GM12878 (cell line): ENCODE measurements around the gene CEACAM21. TPM values are rescaled to one million over a fixed set of nuclear protein-coding genes. Genes with fewer than 3 reads are reported as not detected.

Experiments
- ATAC-seq: fragments of 200-7000 bp; cut with Tn5 transposase; 3 replicates; pipeline ENCODE4 v1.9.1; 2020; ENCODE audit warnings: mild to moderate bottlenecking, moderate library complexity
- BruUV-seq: library from RNA; stranded (reverse); fragments of 400-500 nt; replicated peaks from 2 replicates; lab custom pipeline; 2021; lab: Mats Ljungman, UMichigan
- CTCF ChIA-PET: fragments of 300-600 bp; sonication (Branson Sonifier 250); formaldehyde crosslinking; extraction: SDS; loops from one replicate; lab custom pipeline; 2021; ENCODE audit warnings: inconsistent platforms; lab: Yijun Ruan, JAX
- POLR2A ChIA-PET: fragments of 350-600 bp; formaldehyde crosslinking; extraction: SDS; loops from one replicate; lab custom pipeline; 2021; ENCODE audit warnings: inconsistent platforms; lab: Charles Lee
- RAD21 ChIA-PET: fragments of 300-600 bp; sonication (Branson Sonifier 250); formaldehyde crosslinking; loops from one replicate; lab custom pipeline; 2023; ENCODE audit warnings: antibody characterized with exemption; ENCODE audit not compliant: unreplicated experiment; lab: Charles Lee
- SMC1A ChIA-PET: fragments of 300-600 bp; sonication (Branson Sonifier 250); formaldehyde crosslinking; loops from one replicate; lab custom pipeline; 2023; ENCODE audit not compliant: unreplicated experiment, uncharacterized antibody; lab: Charles Lee
- DNase-seq: peaks from one replicate; pipeline ENCODE4 v3.0.0-alpha.2; 2011; ENCODE audit warnings: low read depth, low spot score
- FAIRE-seq: peaks from 3 replicates; lab custom pipeline; 2011; peaks lifted over from hg19 to GRCh38; lab: Jason Lieb, UNC
- H2AFZ ChIP-seq: 2 replicates; pipeline ENCODE4 v1.6.0; 2011; ENCODE audit warnings: low read depth, low read length, control low read depth; ENCODE audit not compliant: control insufficient read depth
- H3K27ac ChIP-seq: 2 replicates; pipeline ENCODE4 v1.5.1; 2011; ENCODE audit warnings: control low read depth; ENCODE audit not compliant: control insufficient read depth, insufficient read depth
- H3K27me3 ChIP-seq, 2 experiments: replicated peaks in 1 of 2; 2 replicates each; pipeline versions ENCODE4 v1.6.0 to v1.6.1; 2011; ENCODE audit warnings: low read length in 1 of 2; ENCODE audit not compliant: control insufficient read depth in 2 of 2, insufficient read depth in 2 of 2
- H3K36me3 ChIP-seq, 2 experiments: 2 replicates each; pipeline ENCODE4 v1.5.1; 2011; ENCODE audit warnings: low read length in 1 of 2; ENCODE audit not compliant: control insufficient read depth in 2 of 2, insufficient read depth in 2 of 2
- H3K4me1 ChIP-seq: 2 replicates; pipeline ENCODE4 v1.6.1; 2011; ENCODE audit warnings: mild to moderate bottlenecking, low read length, moderate library complexity, mixed read lengths; ENCODE audit not compliant: control insufficient read depth, insufficient read depth
- H3K4me2 ChIP-seq: 2 replicates; pipeline ENCODE4 v1.6.0; 2011; ENCODE audit warnings: control low read depth; ENCODE audit not compliant: control insufficient read depth, insufficient read depth
- H3K4me3 ChIP-seq: fragments of 200-600 bp; sonication (generic); 2 replicates; pipeline ENCODE4 v1.5.1; 2016
- H3K79me2 ChIP-seq: 2 replicates; pipeline ENCODE4 v1.6.0; 2011; ENCODE audit warnings: low read length; ENCODE audit not compliant: control insufficient read depth, insufficient read depth
- H3K9ac ChIP-seq: 2 replicates; pipeline ENCODE4 v1.8.0; 2011; ENCODE audit warnings: low read length, control low read depth, mixed read lengths; ENCODE audit not compliant: control insufficient read depth, insufficient read depth
- H3K9me3 ChIP-seq: replicated peaks from 3 replicates; pipeline ENCODE4 v1.5.1; 2011; ENCODE audit warnings: mild to moderate bottlenecking, low read length; ENCODE audit not compliant: control insufficient read depth, insufficient read depth
- H4K20me1 ChIP-seq: 2 replicates; pipeline ENCODE4 v1.6.0; 2011; ENCODE audit not compliant: control insufficient read depth, insufficient read depth
- BMI1 ChIP-seq: fragments of 450-650 bp; IDR thresholded peaks from 2 replicates; pipeline ENCODE4 v1.6.1; 2016; ENCODE audit warnings: mild to moderate bottlenecking, moderate library complexity, borderline replicate concordance
- LARP7 ChIP-seq: fragments of 450-650 bp; IDR thresholded peaks from 2 replicates; pipeline ENCODE4 v1.6.1; 2017; ENCODE audit warnings: mild to moderate bottlenecking
- PAX5 ChIP-seq: IDR thresholded peaks from 2 replicates; pipeline ENCODE4 v1.6.1; 2011; ENCODE audit warnings: low read depth, low read length, borderline replicate concordance
- RFX5 ChIP-seq: IDR thresholded peaks from 2 replicates; pipeline ENCODE4 v1.6.1; 2011; ENCODE audit warnings: low read depth, low read length, improper control_type of control experiment
- SIX5 ChIP-seq: IDR thresholded peaks from 2 replicates; pipeline ENCODE4 v1.6.1; 2011; ENCODE audit warnings: mild to moderate bottlenecking, low read depth, low read length, moderate library complexity; ENCODE audit not compliant: severe bottlenecking
- SMAD1 ChIP-seq: fragments of 450-650 bp; IDR thresholded peaks from 2 replicates; pipeline ENCODE4 v1.6.1; 2018; ENCODE audit warnings: mild to moderate bottlenecking, low read depth; ENCODE audit not compliant: partially characterized antibody
- ZBED1 ChIP-seq: IDR thresholded peaks from 2 replicates; pipeline ENCODE4 v1.6.1; 2016; ENCODE audit warnings: borderline replicate concordance
- WGBS: methylation state at CpG from one replicate; pipeline ENCODE4 v1.1.6; 2016; ENCODE audit warnings: low lambda C conversion rate; ENCODE audit not compliant: insufficient replicate concordance, insufficient coverage; ENCODE audit errors: missing lambda C conversion rate; 5-methylcytosine and 5-hydroxymethylcytosine counted together
- in situ Hi-C: fragments of 300-500 bp; cut with MboI; formaldehyde crosslinking; loops from 9 replicates; pipeline ENCODE4 v1.14.3; 2018; ENCODE audit warnings: mixed read lengths
- intact Hi-C: fragments of 100-400 bp; cut with micrococcal nuclease; formaldehyde crosslinking; loops from one replicate; pipeline ENCODE4 v1.14.2; 2022; ENCODE audit not compliant: unreplicated experiment
- polyA plus RNA-seq, 11 experiments: library from polyadenylated mRNA; depleted of rRNA in 4 of 11; unstranded in 6 of 11; stranded (reverse) in 5 of 11; fragments of >200 nt; fragmentation: Nextera tagmentation in 4 of 11; fragmentation: Illumina TruSeq in 1 of 11; extraction: Ambion mirVana in 4 of 11; extraction: Trizol in 1 of 11; gene quantifications; 1 replicate in 1 of 11; 2 replicates in 10 of 11; pipeline versions ENCODE4 v1.2.1 to v1.2.3, GENCODE V29; 2011 to 2016; ENCODE audit warnings: inconsistent platforms in 2 of 11, missing spikeins in 2 of 11, low read depth in 1 of 11
- total RNA-seq, 4 experiments: library from RNA; depleted of rRNA in 3 of 4; stranded (reverse); fragments of >200 nt in 3 of 4; fragmentation: Illumina TruSeq in 1 of 4; extraction: Trizol in 1 of 4; gene quantifications; 2 replicates each; pipeline versions ENCODE4 v1.2.1 to v1.2.3, GENCODE V29; 2013 to 2021
- TF ChIP-seq, protein P1 (sequence below): IDR thresholded peaks from 2 replicates; pipeline ENCODE4 v1.6.1; 2012; ENCODE audit warnings: low read depth, low read length, improper control_type of control experiment
- TF ChIP-seq, protein P2 (sequence below): fragments of 450-650 bp; IDR thresholded peaks from 2 replicates; pipeline ENCODE4 v1.6.1; 2017; ENCODE audit warnings: borderline replicate concordance
- TF ChIP-seq, protein P3 (sequence below): IDR thresholded peaks from 2 replicates; pipeline ENCODE4 v1.6.1; 2012; ENCODE audit warnings: mild to moderate bottlenecking, low read depth, low read length
- TF ChIP-seq, protein P4 (sequence below): IDR thresholded peaks from 2 replicates; pipeline ENCODE4 v1.6.1; 2012; ENCODE audit warnings: low read depth, low read length, improper control_type of control experiment
- TF ChIP-seq, protein P5 (sequence below): fragments of 150-350 bp; IDR thresholded peaks from 2 replicates; pipeline ENCODE4 v1.6.1; 2014; ENCODE audit warnings: mild to moderate bottlenecking, low read depth, low read length

The CEACAM21 gene
- total and polyA plus RNA-seq, 10 of the 15 experiments (the other 5 are each of a cell fraction or from before 2014, with no cell fraction given), result 0.87 to 13.6 (median 8.1) TPM

DNA sequence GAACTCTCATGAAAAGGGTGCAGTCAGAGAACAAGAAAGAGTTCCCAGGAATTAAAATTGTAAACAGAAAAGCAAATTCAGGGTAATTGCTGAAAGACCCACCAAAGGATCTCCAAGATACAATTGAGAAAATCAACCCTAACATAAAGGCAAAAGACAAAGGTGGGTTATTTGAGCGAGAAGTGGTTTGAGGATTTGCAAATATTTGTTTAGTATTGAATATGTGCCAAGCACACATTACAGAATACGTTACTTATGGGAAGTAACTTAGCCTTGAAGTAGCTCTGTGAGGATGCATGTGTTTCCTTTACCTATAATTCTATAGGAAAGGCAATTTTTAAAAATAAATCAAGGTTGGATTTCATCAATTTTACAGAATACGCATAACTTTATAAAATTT, 10.0 kb upstream of the CEACAM21 start (continued):
- TF ChIP-seq, protein P1, sequence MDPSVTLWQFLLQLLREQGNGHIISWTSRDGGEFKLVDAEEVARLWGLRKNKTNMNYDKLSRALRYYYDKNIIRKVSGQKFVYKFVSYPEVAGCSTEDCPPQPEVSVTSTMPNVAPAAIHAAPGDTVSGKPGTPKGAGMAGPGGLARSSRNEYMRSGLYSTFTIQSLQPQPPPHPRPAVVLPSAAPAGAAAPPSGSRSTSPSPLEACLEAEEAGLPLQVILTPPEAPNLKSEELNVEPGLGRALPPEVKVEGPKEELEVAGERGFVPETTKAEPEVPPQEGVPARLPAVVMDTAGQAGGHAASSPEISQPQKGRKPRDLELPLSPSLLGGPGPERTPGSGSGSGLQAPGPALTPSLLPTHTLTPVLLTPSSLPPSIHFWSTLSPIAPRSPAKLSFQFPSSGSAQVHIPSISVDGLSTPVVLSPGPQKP, result no peak
- no peak for TF ChIP-seq RFX5
- no peak for TF ChIP-seq BMI1
- TF ChIP-seq, protein P2, sequence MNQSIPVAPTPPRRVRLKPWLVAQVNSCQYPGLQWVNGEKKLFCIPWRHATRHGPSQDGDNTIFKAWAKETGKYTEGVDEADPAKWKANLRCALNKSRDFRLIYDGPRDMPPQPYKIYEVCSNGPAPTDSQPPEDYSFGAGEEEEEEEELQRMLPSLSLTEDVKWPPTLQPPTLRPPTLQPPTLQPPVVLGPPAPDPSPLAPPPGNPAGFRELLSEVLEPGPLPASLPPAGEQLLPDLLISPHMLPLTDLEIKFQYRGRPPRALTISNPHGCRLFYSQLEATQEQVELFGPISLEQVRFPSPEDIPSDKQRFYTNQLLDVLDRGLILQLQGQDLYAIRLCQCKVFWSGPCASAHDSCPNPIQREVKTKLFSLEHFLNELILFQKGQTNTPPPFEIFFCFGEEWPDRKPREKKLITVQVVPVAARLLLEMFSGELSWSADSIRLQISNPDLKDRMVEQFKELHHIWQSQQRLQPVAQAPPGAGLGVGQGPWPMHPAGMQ, result no peak

DNA sequence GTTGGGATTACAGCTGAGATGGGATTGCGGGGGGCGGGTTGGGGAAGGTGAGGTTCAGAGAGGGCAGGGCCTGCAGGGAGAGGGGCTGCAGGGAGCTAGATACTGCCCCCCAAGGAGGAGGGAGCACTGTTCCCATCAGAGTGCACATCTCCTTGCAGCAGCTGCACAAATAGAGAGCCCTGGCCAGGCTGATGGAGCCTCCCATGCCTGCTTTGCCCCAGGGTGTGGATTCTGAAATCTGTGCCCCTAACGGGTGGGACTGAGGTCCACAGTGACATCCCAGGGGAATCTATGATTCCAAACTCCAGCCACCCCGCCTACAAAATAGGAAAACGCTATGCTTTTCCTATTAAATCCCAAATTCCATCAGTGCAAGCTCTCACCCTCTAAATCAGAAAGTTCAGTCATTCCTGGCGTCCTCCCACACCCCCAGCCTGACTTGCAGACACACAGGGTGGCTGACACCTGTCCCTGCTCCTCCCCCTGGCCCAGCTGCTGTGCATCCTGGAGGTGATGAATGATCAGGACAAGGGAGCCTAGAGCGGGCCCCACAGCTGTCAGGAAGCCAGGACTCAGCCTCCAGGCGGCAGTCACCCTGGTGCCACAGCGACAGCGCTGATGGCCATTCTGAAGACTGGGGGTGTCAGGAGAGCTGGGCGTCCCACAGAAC, 6.3 kb upstream of the CEACAM21 start:
- ChIA-PET RAD21 (interaction anchor here (1.0 to 5.1 kb wide), 6 partner anchors 15 to 130 kb away, joined by 3 to 41 read pairs (median 5); partner anchors contain the start of gene DMAC2), CTCF (interaction anchor here (1.0 to 22.5 kb wide), 16 partner anchors 10 to 138 kb away, joined by 3 to 549 read pairs (median 10); partner anchors contain the start of gene DMAC2), POLR2A (interaction anchor here (0.6 kb wide), 1 partner anchor 23 kb away, joined by 4 read pairs; no protein-coding TSS in a partner anchor), SMC1A (interaction anchor here (1.0 to 15.3 kb wide), 6 partner anchors 11 to 121 kb away, joined by 3 to 305 read pairs (median 8); no protein-coding TSS in a partner anchor)
- Histone ChIP-seq H4K20me1 (no peaks in the 10 kb centered on the region; the same call in 1 of the 2 replicates), H3K79me2 (no peaks in the 10 kb centered on the region), H3K4me3 (no peak overlapping the region), H2AFZ (no peak overlapping the region), H3K4me2 (no peak overlapping the region), H3K27me3 (no peaks in the 10 kb centered on the region), H3K4me1 (no peaks in the 10 kb centered on the region), H3K9ac (no peak overlapping the region), H3K27ac (no peak overlapping the region), H3K9me3 (no peaks in the 10 kb centered on the region), H3K36me3 (no peaks in the 10 kb centered on the region)
- WGBS, result 55% methylated on average over 11 of the region's 11 CpGs
- DNase-seq (no peak), FAIRE-seq (no peak), ATAC-seq (no peak)
- TF ChIP-seq SIX5, result no peak
- TF ChIP-seq, protein P3, sequence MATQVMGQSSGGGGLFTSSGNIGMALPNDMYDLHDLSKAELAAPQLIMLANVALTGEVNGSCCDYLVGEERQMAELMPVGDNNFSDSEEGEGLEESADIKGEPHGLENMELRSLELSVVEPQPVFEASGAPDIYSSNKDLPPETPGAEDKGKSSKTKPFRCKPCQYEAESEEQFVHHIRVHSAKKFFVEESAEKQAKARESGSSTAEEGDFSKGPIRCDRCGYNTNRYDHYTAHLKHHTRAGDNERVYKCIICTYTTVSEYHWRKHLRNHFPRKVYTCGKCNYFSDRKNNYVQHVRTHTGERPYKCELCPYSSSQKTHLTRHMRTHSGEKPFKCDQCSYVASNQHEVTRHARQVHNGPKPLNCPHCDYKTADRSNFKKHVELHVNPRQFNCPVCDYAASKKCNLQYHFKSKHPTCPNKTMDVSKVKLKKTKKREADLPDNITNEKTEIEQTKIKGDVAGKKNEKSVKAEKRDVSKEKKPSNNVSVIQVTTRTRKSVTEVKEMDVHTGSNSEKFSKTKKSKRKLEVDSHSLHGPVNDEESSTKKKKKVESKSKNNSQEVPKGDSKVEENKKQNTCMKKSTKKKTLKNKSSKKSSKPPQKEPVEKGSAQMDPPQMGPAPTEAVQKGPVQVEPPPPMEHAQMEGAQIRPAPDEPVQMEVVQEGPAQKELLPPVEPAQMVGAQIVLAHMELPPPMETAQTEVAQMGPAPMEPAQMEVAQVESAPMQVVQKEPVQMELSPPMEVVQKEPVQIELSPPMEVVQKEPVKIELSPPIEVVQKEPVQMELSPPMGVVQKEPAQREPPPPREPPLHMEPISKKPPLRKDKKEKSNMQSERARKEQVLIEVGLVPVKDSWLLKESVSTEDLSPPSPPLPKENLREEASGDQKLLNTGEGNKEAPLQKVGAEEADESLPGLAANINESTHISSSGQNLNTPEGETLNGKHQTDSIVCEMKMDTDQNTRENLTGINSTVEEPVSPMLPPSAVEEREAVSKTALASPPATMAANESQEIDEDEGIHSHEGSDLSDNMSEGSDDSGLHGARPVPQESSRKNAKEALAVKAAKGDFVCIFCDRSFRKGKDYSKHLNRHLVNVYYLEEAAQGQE, result no peak
- TF ChIP-seq SMAD1, result no peak
- TF ChIP-seq, protein P4, sequence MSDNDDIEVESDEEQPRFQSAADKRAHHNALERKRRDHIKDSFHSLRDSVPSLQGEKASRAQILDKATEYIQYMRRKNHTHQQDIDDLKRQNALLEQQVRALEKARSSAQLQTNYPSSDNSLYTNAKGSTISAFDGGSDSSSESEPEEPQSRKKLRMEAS, result no peak
- TF ChIP-seq, protein P5, sequence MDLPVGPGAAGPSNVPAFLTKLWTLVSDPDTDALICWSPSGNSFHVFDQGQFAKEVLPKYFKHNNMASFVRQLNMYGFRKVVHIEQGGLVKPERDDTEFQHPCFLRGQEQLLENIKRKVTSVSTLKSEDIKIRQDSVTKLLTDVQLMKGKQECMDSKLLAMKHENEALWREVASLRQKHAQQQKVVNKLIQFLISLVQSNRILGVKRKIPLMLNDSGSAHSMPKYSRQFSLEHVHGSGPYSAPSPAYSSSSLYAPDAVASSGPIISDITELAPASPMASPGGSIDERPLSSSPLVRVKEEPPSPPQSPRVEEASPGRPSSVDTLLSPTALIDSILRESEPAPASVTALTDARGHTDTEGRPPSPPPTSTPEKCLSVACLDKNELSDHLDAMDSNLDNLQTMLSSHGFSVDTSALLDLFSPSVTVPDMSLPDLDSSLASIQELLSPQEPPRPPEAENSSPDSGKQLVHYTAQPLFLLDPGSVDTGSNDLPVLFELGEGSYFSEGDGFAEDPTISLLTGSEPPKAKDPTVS, result no peak
- TF ChIP-seq PAX5, result no peak
- no peak for TF ChIP-seq ZBED1
- no peak for TF ChIP-seq LARP7
- intact Hi-C loops (loop anchor here (1.0 to 10.0 kb wide), 2 partner anchors 120 to 595 kb away; no protein-coding TSS in a partner anchor), in situ Hi-C loops (loop anchor here (10.0 kb wide), 1 partner anchor 125 kb away; the partner anchor contains the start of gene ERICH4)
- BruUV-seq, result no TSS peak
